CD14-positive monocyte (primary cell): ENCODE results near the gene GLRX5. TPM values are rescaled to one million over a fixed set of nuclear protein-coding genes. Genes with fewer than 3 reads are reported as not detected.

ENCODE experiments used
- DNase-seq, 3 donors: peaks; one replicate each; pipeline ENCODE4 v3.0.0-alpha.2; 2011 to 2022
- H2AFZ ChIP-seq: 2 replicates; pipeline ENCODE4 v1.6.0; 2012; ENCODE audit warnings: mild to moderate bottlenecking, low read depth, low read length, inconsistent platforms; ENCODE audit not compliant: insufficient read depth, poor library complexity, severe bottlenecking
- H3K27ac ChIP-seq, 2 donors: 1 replicate in 1 of 2; 2 replicates in 1 of 2; pipeline ENCODE4 v1.5.1; 2012 to 2013; ENCODE audit warnings: low read length in 2 of 2, control low read depth in 1 of 2, inconsistent platforms in 1 of 2, low read depth in 1 of 2, mild to moderate bottlenecking in 1 of 2
- H3K27me3 ChIP-seq, 2 donors: one replicate each; pipeline versions ENCODE4 v1.6.0 to v1.6.1; 2011 to 2013; ENCODE audit warnings: low read length in 2 of 2; ENCODE audit not compliant: control insufficient read depth in 2 of 2, insufficient read depth in 2 of 2
- H3K36me3 ChIP-seq, 2 donors: replicated peaks in 1 of 2; 1 replicate in 1 of 2; 2 replicates in 1 of 2; pipeline versions ENCODE4 v1.5.1 to v1.6.1; 2012 to 2013; ENCODE audit warnings: low read length in 2 of 2, control low read depth in 1 of 2, inconsistent platforms in 1 of 2, mild to moderate bottlenecking in 1 of 2; ENCODE audit not compliant: insufficient read depth in 2 of 2, control insufficient read depth in 1 of 2
- H3K4me1 ChIP-seq, 2 donors: 1 replicate in 1 of 2; 2 replicates in 1 of 2; pipeline versions ENCODE4 v1.5.1 to v1.6.1; 2012 to 2013; ENCODE audit warnings: low read length in 2 of 2, control low read depth in 1 of 2, inconsistent platforms in 1 of 2, mild to moderate bottlenecking in 1 of 2, moderate library complexity in 1 of 2; ENCODE audit not compliant: insufficient read depth in 2 of 2, control insufficient read depth in 1 of 2
- H3K4me2 ChIP-seq: replicated peaks from 2 replicates; pipeline ENCODE3; 2012; ENCODE audit warnings: low read length, moderate library complexity, mild to moderate bottlenecking; ENCODE audit not compliant: poor library complexity, severe bottlenecking; ENCODE audit errors: extremely low read depth
- H3K4me3 ChIP-seq, 3 experiments: fragments of 200-600 bp in 1 of 3; sonication (generic) in 1 of 3; replicated peaks in 1 of 3; 1 replicate in 2 of 3; 2 replicates in 1 of 3; pipeline ENCODE4 v1.5.1; 2011 to 2013; ENCODE audit warnings: low read length in 3 of 3, mild to moderate bottlenecking in 3 of 3, control low read depth in 2 of 3, low read depth in 2 of 3, inconsistent platforms in 1 of 3, moderate library complexity in 1 of 3
- H3K79me2 ChIP-seq: 2 replicates; pipeline ENCODE4 v1.6.0; 2012; ENCODE audit warnings: mild to moderate bottlenecking, control low read depth, inconsistent platforms, low read length, moderate library complexity; ENCODE audit not compliant: insufficient read depth
- H3K9ac ChIP-seq: 2 replicates; pipeline ENCODE4 v1.6.0; 2017; ENCODE audit warnings: low read length, mild to moderate bottlenecking; ENCODE audit not compliant: insufficient read depth, poor library complexity, severe bottlenecking
- H3K9me3 ChIP-seq, 2 donors: replicated peaks in 1 of 2; 1 replicate in 1 of 2; 2 replicates in 1 of 2; pipeline versions ENCODE4 v1.5.1 to v1.6.1; 2012 to 2013; ENCODE audit warnings: low read length in 2 of 2, control low read depth in 1 of 2; ENCODE audit not compliant: control insufficient read depth in 1 of 2, insufficient read depth in 1 of 2
- H4K20me1 ChIP-seq: 2 replicates; pipeline ENCODE4 v1.6.0; 2012; ENCODE audit warnings: mild to moderate bottlenecking, low read length, control low read depth, moderate library complexity; ENCODE audit not compliant: insufficient read depth
- H3K27ac Mint-ChIP-seq, 7 donors: one replicate each; pipeline ENCODE4 v1.8.0; 2020; ENCODE audit warnings: mild to moderate bottlenecking in 7 of 7, mixed read lengths in 7 of 7, moderate library complexity in 6 of 7, inconsistent platforms in 2 of 7
- H3K27me3 Mint-ChIP-seq, 3 donors: one replicate each; pipeline ENCODE4 v1.8.0; 2021 to 2022; ENCODE audit warnings: low read depth in 3 of 3, mild to moderate bottlenecking in 3 of 3, mixed read lengths in 3 of 3, moderate library complexity in 3 of 3, inconsistent platforms in 1 of 3
- H3K36me3 Mint-ChIP-seq, 2 donors: one replicate each; pipeline ENCODE4 v1.8.0; 2020; ENCODE audit warnings: mixed read lengths in 2 of 2, inconsistent platforms in 1 of 2, mild to moderate bottlenecking in 1 of 2
- H3K4me1 Mint-ChIP-seq: one replicate; pipeline ENCODE4 v1.8.0; 2020; ENCODE audit warnings: mild to moderate bottlenecking, mixed read lengths
- H3K4me3 Mint-ChIP-seq, 2 donors: one replicate each; pipeline ENCODE4 v1.8.0; 2020; ENCODE audit warnings: mild to moderate bottlenecking in 2 of 2, mixed read lengths in 2 of 2, moderate library complexity in 1 of 2
- H3K9me3 Mint-ChIP-seq, 7 donors: one replicate each; pipeline ENCODE4 v1.8.0; 2020 to 2022; ENCODE audit warnings: mixed read lengths in 7 of 7, mild to moderate bottlenecking in 6 of 7, moderate library complexity in 6 of 7, inconsistent platforms in 2 of 7
- WGBS: methylation state at CpG from one replicate; pipeline ENCODE4 v1.1.5; 2013; ENCODE audit warnings: missing lambda C conversion rate; ENCODE audit not compliant: insufficient coverage; 5-methylcytosine and 5-hydroxymethylcytosine counted together
- intact Hi-C, 2 donors: fragments of 100-400 bp; cut with micrococcal nuclease; formaldehyde crosslinking; loops; one replicate each; pipeline versions ENCODE4 v1.15.0 to v1.15.1; 2023
- polyA plus RNA-seq, 3 donors: library from polyadenylated mRNA; depleted of rRNA in 1 of 3; unstranded in 2 of 3; stranded (reverse) in 1 of 3; fragments of 300-500 nt in 2 of 3; fragments of >200 nt in 1 of 3; fragmentation: Illumina TruSeq in 2 of 3; gene quantifications; 1 replicate in 2 of 3; 2 replicates in 1 of 3; pipeline ENCODE4 v1.2.3, GENCODE V29; 2012 to 2021
- TF ChIP-seq, protein P1 (sequence below): fragments of 200-600 bp; IDR thresholded peaks from one replicate; pipeline ENCODE4 v1.8.0; 2022; ENCODE audit warnings: antibody characterized with exemption, mild to moderate bottlenecking

The GLRX5 gene
- polyA plus RNA-seq, 3 donors = 10.9 to 43.1 (median 31.1) TPM

GRCh38 chr14:95510804-95511203 lies 24.0 kb upstream of the GLRX5 start:
- H3K27ac ChIP-seq = peak overlapping the region in 1 of 2 donors; percentile 22
- H3K4me3 Mint-ChIP-seq = no peak overlapping the region
- H3K4me3 ChIP-seq = no peak overlapping the region
- WGBS = 95% methylated on average over 4 of the region's 5 CpGs
- H4K20me1 ChIP-seq = peaks cover 97% of the 10 kb centered on the region
- DNase-seq = no peak
- H2AFZ ChIP-seq = no peak overlapping the region
- peaks cover 8 to 33% of the 10 kb centered on the region in 2 donors for H3K36me3 ChIP-seq
- peaks cover 83% of the 10 kb centered on the region for H3K4me1 Mint-ChIP-seq
- H3K36me3 Mint-ChIP-seq = peaks cover 39 to 54% of the 10 kb centered on the region in 2 donors
- peaks cover 97% of the 10 kb centered on the region for H3K79me2 ChIP-seq
- no peak overlapping the region for H3K9ac ChIP-seq
- no peak overlapping the region for H3K4me2 ChIP-seq
- intact Hi-C loops = loop anchor here (10.0 kb wide), 2 partner anchors 196 to 356 kb away; partner anchors contain the start of genes CLMN (in 1 of the 2) and DICER1 (in 1 of the 2)
- no peaks in the 10 kb centered on the region for H3K27me3 ChIP-seq
- H3K9me3 ChIP-seq = no peaks in the 10 kb centered on the region
- H3K9me3 Mint-ChIP-seq = no peaks in the 10 kb centered on the region
- TF ChIP-seq, protein P1, sequence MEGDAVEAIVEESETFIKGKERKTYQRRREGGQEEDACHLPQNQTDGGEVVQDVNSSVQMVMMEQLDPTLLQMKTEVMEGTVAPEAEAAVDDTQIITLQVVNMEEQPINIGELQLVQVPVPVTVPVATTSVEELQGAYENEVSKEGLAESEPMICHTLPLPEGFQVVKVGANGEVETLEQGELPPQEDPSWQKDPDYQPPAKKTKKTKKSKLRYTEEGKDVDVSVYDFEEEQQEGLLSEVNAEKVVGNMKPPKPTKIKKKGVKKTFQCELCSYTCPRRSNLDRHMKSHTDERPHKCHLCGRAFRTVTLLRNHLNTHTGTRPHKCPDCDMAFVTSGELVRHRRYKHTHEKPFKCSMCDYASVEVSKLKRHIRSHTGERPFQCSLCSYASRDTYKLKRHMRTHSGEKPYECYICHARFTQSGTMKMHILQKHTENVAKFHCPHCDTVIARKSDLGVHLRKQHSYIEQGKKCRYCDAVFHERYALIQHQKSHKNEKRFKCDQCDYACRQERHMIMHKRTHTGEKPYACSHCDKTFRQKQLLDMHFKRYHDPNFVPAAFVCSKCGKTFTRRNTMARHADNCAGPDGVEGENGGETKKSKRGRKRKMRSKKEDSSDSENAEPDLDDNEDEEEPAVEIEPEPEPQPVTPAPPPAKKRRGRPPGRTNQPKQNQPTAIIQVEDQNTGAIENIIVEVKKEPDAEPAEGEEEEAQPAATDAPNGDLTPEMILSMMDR = no peak
- peak overlapping the region in 2 of 7 donors; percentile 55 to 69 for H3K27ac Mint-ChIP-seq
- peaks cover 76 to 85% of the 10 kb centered on the region in 2 donors for H3K4me1 ChIP-seq
- no peaks in the 10 kb centered on the region for H3K27me3 Mint-ChIP-seq

GRCh38 chr14:95511687-95512086 lies 23.2 kb upstream of the GLRX5 start:
- H3K27me3 ChIP-seq = no peaks in the 10 kb centered on the region
- intact Hi-C loops = loop anchor here (10.0 kb wide), 2 partner anchors 197 to 357 kb away; partner anchors contain the start of genes CLMN (in 1 of the 2) and DICER1 (in 1 of the 2)
- H3K9me3 ChIP-seq = no peaks in the 10 kb centered on the region
- H3K27me3 Mint-ChIP-seq = no peaks in the 10 kb centered on the region
- peaks cover 70 to 79% of the 10 kb centered on the region in 2 donors for H3K4me1 ChIP-seq
- H3K4me3 ChIP-seq = no peak overlapping the region
- H3K4me1 Mint-ChIP-seq = peaks cover 75% of the 10 kb centered on the region
- H3K79me2 ChIP-seq = peaks cover 94% of the 10 kb centered on the region
- peaks cover 31 to 46% of the 10 kb centered on the region in 2 donors for H3K36me3 Mint-ChIP-seq
- TF ChIP-seq, protein P1 = no peak
- peaks cover 89% of the 10 kb centered on the region for H4K20me1 ChIP-seq
- peak in 1 of 3 donors; percentile 2 for DNase-seq
- H3K4me3 Mint-ChIP-seq = no peak overlapping the region
- no peak overlapping the region for H3K9ac ChIP-seq
- H2AFZ ChIP-seq = no peak overlapping the region
- H3K27ac Mint-ChIP-seq = peak overlapping the region in 2 of 7 donors; percentile 37 to 39
- no peak overlapping the region for H3K4me2 ChIP-seq
- no peaks in the 10 kb centered on the region for H3K9me3 Mint-ChIP-seq
- H3K27ac ChIP-seq = no peak overlapping the region
- WGBS = 80% methylated on average over 2 of the region's 5 CpGs
- H3K36me3 ChIP-seq = peaks cover 8 to 24% of the 10 kb centered on the region in 2 donors
